NOMO-1 (cell line): ENCODE measurements around the gene MYO7A.

ENCODE experiments used
- DNase-seq, 2 experiments: peaks; one replicate each; lab custom pipeline; 2025; ENCODE audit not compliant: unreplicated experiment in 2 of 2; lab: John Stamatoyannopoulos, UW

MYO7A gene

DNA sequence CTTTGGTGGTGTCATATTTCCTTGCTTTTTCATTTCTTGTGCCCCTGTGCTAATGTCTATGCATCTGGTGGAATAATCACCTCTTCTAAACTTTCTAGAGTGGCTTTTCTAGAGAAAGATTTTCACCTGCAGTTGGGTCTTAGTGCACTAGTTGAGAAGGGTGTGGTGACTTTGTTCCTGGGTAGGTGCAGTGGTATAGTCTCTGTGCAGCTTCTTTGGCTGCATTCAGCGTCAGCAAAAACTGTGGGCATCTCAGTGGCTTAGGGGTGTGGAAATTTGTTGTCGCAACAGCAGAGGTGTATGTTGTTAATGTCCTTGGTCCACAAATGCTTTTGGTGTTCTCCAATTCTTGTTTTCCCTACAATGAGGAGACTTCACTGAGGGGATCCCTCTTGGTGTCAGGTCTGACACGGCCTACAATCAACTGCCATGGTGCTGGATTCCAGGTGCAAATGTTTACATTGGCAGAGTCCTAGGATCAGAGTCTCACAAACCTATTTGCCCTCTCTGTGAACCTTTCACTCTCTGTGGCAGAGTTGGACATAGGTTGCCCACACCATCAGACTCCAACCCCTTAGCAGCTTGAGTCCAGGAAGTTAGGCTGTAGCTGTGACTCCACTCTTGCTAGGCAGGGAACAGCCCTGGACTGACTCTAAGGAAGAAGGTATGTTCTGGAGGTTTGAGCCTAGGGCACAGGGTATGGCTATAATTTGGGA lies 124.7 kb downstream of the MYO7A start:
- DNase-seq = no peak

DNA sequence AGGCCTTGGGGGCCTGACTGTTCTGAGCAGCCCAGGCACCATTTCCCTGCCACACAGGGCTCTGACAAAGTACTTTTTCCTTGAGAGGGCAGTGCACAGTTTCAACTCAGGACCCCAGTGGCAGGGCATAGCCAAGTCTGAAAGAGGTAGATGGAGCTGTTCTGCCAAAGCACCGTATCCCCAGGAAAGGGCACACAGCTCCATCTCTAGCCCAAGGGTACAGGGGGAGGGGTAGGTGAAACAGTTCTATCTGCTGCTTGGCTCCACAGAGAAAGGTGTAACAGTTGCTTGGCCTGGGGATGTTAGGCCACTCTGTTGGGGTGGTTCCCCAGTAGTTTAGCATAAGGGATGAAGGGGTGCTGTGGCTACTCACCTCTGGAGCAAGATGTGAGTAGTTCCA lies 125.6 kb downstream of the MYO7A start:
- no peak for DNase-seq

- DNase-seq = no peak
Measured at GRCh38 chr11:77259641-77260040, 131.6 kb downstream of the MYO7A start.

DNA sequence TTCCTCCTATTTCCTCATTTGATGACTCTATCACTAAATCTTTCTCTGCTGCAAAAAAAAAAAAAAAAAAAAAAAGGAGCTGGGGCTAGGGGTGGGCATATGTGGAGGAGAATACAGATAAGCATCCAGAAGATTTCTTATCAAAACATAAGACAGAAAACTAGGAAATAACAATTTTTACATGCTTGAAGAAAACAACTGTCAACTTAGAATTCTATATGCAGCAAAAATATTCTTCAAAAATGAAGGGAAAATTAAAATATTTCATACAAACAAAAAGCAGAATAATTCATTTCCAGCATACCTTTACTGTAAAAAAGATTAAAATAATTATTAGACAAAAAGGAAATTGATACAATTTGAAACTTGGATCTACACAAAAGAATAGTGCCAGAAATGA lies 134.8 kb downstream of the MYO7A start:
- no peak for DNase-seq
